B cell (primary cell): Measurements from ENCODE around the gene GNL3. TPM values are rescaled to one million over a fixed set of nuclear protein-coding genes. Genes with fewer than 3 reads are reported as not detected.
A peak's percentile ranks its signal among the peaks of the same experiment; 100 is the strongest.

Experiments used
- ATAC-seq: fragments of 200-7000 bp; cut with Tn5 transposase; one replicate; pipeline ENCODE4 v1.10.0; 2021; ENCODE audit warnings: low read depth, mild to moderate bottlenecking, moderate number of reproducible peaks, moderate library complexity
- CTCF ChIA-PET: fragments of 350-600 bp; sonication (Branson Sonifier 250); formaldehyde crosslinking; loops from one replicate; lab custom pipeline; 2021; ENCODE audit warnings: antibody characterized with exemption, inconsistent platforms; lab: Charles Lee
- POLR2A ChIA-PET: fragments of 350-600 bp; sonication (Branson Sonifier 250); formaldehyde crosslinking; loops from one replicate; lab custom pipeline; 2021; ENCODE audit warnings: antibody characterized with exemption; lab: Charles Lee
- DNase-seq: peaks from one replicate; pipeline ENCODE4 v3.0.0; 2013
- H2AFZ ChIP-seq: 2 replicates; pipeline ENCODE4 v1.6.1; 2012; ENCODE audit warnings: mild to moderate bottlenecking, low read depth, low read length; ENCODE audit not compliant: insufficient read depth, poor library complexity, severe bottlenecking
- H3K27ac ChIP-seq, 2 donors: 1 replicate in 1 of 2; 2 replicates in 1 of 2; pipeline ENCODE4 v1.5.1; 2012 to 2013; ENCODE audit warnings: low read length in 2 of 2, mild to moderate bottlenecking in 2 of 2, moderate library complexity in 1 of 2
- H3K27me3 ChIP-seq, 4 experiments: fragments of 200-600 bp in 1 of 4; sonication (generic) in 1 of 4; replicated peaks in 1 of 4; 1 replicate in 2 of 4; 2 replicates in 2 of 4; pipeline versions ENCODE4 v1.6.1 to v1.7.0; 2013 to 2016; ENCODE audit warnings: low read length in 3 of 4, mild to moderate bottlenecking in 2 of 4, mixed read lengths in 1 of 4, moderate library complexity in 1 of 4; ENCODE audit not compliant: insufficient read depth in 4 of 4, control insufficient read depth in 3 of 4; ENCODE audit errors: control extremely low read depth in 1 of 4
- H3K36me3 ChIP-seq, 2 experiments: replicated peaks in 1 of 2; 1 replicate in 1 of 2; 2 replicates in 1 of 2; pipeline versions ENCODE4 v1.6.1 to v1.7.1; 2013; ENCODE audit warnings: low read length in 1 of 2; ENCODE audit not compliant: insufficient read depth in 2 of 2, control insufficient read depth in 1 of 2; ENCODE audit errors: control extremely low read depth in 1 of 2, extremely low read depth in 1 of 2
- H3K4me1 ChIP-seq, 2 donors: fragments of 200-600 bp in 1 of 2; sonication (generic) in 1 of 2; 1 replicate in 1 of 2; 2 replicates in 1 of 2; pipeline versions ENCODE4 v1.5.1 to v1.6.1; 2013 to 2017; ENCODE audit warnings: low read length in 2 of 2; ENCODE audit not compliant: control insufficient read depth in 2 of 2, insufficient read depth in 2 of 2
- H3K4me2 ChIP-seq: replicated peaks from 2 replicates; pipeline ENCODE3; 2012; ENCODE audit warnings: mild to moderate bottlenecking, low read depth, low read length; ENCODE audit not compliant: poor library complexity, severe bottlenecking
- H3K4me3 ChIP-seq, 5 experiments: fragments of 200-600 bp in 1 of 5; sonication (generic) in 1 of 5; 1 replicate in 3 of 5; 2 replicates in 2 of 5; pipeline versions ENCODE4 v1.5.1 to v1.7.0; 2011 to 2016; ENCODE audit warnings: low read length in 4 of 5, mild to moderate bottlenecking in 4 of 5, low read depth in 2 of 5, control low read depth in 1 of 5, moderate library complexity in 1 of 5; ENCODE audit not compliant: insufficient read depth in 1 of 5; ENCODE audit errors: control extremely low read depth in 1 of 5, extremely low read depth in 1 of 5
- H3K79me2 ChIP-seq: fragments of 200-600 bp; sonication (generic); one replicate; pipeline ENCODE4 v1.6.0; 2016; ENCODE audit warnings: low read length; ENCODE audit not compliant: control insufficient read depth, insufficient read depth
- H3K9ac ChIP-seq: fragments of 200-600 bp; sonication (generic); 2 replicates; pipeline ENCODE4 v1.6.1; 2017; ENCODE audit warnings: mild to moderate bottlenecking, low read length, moderate library complexity
- H3K9me3 ChIP-seq, 3 donors: one replicate each; pipeline versions ENCODE4 v1.6.1 to v1.7.1; 2013; ENCODE audit warnings: low read length in 2 of 3; ENCODE audit not compliant: control insufficient read depth in 2 of 3, insufficient read depth in 1 of 3; ENCODE audit errors: control extremely low read depth in 1 of 3
- H4K20me1 ChIP-seq: 2 replicates; pipeline ENCODE4 v1.6.0; 2012; ENCODE audit warnings: mild to moderate bottlenecking, low read length; ENCODE audit not compliant: insufficient read depth, control insufficient read depth, poor library complexity, severe bottlenecking
- H3K27ac Mint-ChIP-seq: one replicate; pipeline ENCODE4 v1.8.0; 2021; ENCODE audit warnings: mixed read lengths
- H3K27me3 Mint-ChIP-seq: one replicate; pipeline ENCODE4 v1.8.0; 2021; ENCODE audit warnings: mixed read lengths
- H3K4me1 Mint-ChIP-seq: one replicate; pipeline ENCODE4 v1.8.0; 2021; ENCODE audit warnings: mixed read lengths
- H3K4me3 Mint-ChIP-seq: one replicate; pipeline ENCODE4 v1.8.0; 2021; ENCODE audit warnings: mixed read lengths
- H3K9me3 Mint-ChIP-seq: one replicate; pipeline ENCODE4 v1.8.0; 2022; ENCODE audit warnings: mixed read lengths; ENCODE audit not compliant: insufficient read depth
- EZH2 ChIP-seq: IDR thresholded peaks from 2 replicates; pipeline ENCODE4 v1.6.1; 2012; ENCODE audit warnings: borderline replicate concordance, low read depth, mild to moderate bottlenecking, moderate library complexity, low read length; ENCODE audit not compliant: insufficient read depth, poor library complexity, severe bottlenecking
- WGBS: methylation state at CpG from one replicate; pipeline ENCODE4 v1.1.5; 2013; ENCODE audit warnings: missing lambda C conversion rate; ENCODE audit not compliant: insufficient coverage; 5-methylcytosine and 5-hydroxymethylcytosine counted together
- intact Hi-C: fragments of 100-400 bp; cut with micrococcal nuclease; formaldehyde crosslinking; loops from one replicate; pipeline ENCODE4 v1.10.0; 2022
- polyA plus RNA-seq: library from polyadenylated mRNA; depleted of rRNA; stranded (reverse); fragments of >200 nt; gene quantifications from 2 replicates; pipeline ENCODE4 v1.2.3, GENCODE V29; 2012
- total RNA-seq, 2 donors: library from RNA; stranded (reverse); fragments of 120-200 nt in 1 of 2; gene quantifications; 1 replicate in 1 of 2; 2 replicates in 1 of 2; pipeline versions ENCODE4 v1.2.3 to v1.2.4, GENCODE V29; 2013 to 2022
- TF ChIP-seq, protein P1 (sequence below): fragments of 200-600 bp; IDR thresholded peaks from one replicate; pipeline ENCODE4 v1.8.0; 2022; ENCODE audit warnings: antibody characterized with exemption, mild to moderate bottlenecking

The GNL3 gene
- total and polyA plus RNA-seq, 2 donors (not counting 1 experiment from before 2014, with no cell fraction given) = 32.6 to 68.5 TPM

DNA sequence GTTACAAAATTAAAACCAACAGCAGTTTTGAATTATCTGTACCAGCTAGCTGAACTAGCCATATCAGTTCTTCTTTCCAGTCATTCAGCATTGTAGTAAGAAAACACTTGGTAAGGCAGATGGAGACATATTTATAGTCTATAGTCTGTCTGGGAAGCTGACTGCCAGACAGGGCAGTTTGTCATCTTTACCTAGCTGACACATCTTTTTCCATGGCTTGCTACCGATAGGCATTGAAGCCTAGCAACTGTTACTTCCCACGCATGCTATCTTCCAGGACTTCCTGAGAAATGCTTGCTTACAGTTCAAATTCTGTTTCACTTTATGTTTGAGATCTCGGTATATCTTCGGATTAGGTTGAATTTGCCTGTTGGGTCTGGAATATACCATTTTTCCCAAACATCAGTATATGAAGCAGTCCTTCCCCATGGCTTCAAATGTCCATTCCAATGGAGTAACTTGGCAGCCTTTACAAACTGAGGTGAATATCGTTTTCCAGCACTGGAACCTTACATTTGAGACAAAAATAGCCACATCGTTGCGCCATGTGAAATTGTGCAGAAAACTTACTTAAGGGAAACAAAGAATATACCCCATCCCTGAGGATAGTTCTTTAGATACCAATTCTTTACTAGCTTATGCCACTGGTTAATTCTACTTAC is 8.8 kb downstream of the GNL3 start:
- DNase-seq = no peak
- Histone ChIP-seq H3K79me2 (no peaks in the 10 kb centered on the region), H3K4me3 (no peak overlapping the region), H3K27ac (no peak overlapping the region), H3K4me1 (peaks cover 0 to 10% of the 10 kb centered on the region in 2 donors), H3K4me2 (no peak overlapping the region), H4K20me1 (peaks cover 7% of the 10 kb centered on the region), H3K9me3 (no peaks in the 10 kb centered on the region), H3K27me3 (no peaks in the 10 kb centered on the region), H3K9ac (no peak overlapping the region), H2AFZ (no peak overlapping the region), H3K36me3 (peaks cover 9 to 76% of the 10 kb centered on the region in 2 experiments)
- TF ChIP-seq EZH2 = no peak
- TF ChIP-seq, protein P1, sequence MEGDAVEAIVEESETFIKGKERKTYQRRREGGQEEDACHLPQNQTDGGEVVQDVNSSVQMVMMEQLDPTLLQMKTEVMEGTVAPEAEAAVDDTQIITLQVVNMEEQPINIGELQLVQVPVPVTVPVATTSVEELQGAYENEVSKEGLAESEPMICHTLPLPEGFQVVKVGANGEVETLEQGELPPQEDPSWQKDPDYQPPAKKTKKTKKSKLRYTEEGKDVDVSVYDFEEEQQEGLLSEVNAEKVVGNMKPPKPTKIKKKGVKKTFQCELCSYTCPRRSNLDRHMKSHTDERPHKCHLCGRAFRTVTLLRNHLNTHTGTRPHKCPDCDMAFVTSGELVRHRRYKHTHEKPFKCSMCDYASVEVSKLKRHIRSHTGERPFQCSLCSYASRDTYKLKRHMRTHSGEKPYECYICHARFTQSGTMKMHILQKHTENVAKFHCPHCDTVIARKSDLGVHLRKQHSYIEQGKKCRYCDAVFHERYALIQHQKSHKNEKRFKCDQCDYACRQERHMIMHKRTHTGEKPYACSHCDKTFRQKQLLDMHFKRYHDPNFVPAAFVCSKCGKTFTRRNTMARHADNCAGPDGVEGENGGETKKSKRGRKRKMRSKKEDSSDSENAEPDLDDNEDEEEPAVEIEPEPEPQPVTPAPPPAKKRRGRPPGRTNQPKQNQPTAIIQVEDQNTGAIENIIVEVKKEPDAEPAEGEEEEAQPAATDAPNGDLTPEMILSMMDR = no peak
- Mint-ChIP-seq H3K9me3 (no peaks in the 10 kb centered on the region), H3K27ac (no peak overlapping the region), H3K27me3 (no peaks in the 10 kb centered on the region), H3K4me3 (no peak overlapping the region), H3K4me1 (peaks cover 8% of the 10 kb centered on the region)
- ChIA-PET CTCF (no interaction called here), POLR2A (no interaction called here)
- ATAC-seq = no peak
- intact Hi-C loops = no loop called here
- WGBS = 93% methylated on average over 4 of the region's 7 CpGs

GRCh38 chr3:52695798-52696671 is 10.2 kb downstream of the GNL3 start:
- H3K4me3 ChIP-seq = no peak overlapping the region
- intact Hi-C loops = no loop called here
- POLR2A ChIA-PET = no interaction called here
- TF ChIP-seq, protein P1 = no peak
- TF ChIP-seq EZH2 = no peak
- Mint-ChIP-seq H3K27me3 (no peaks in the 10 kb centered on the region), H3K4me3 (no peak overlapping the region), H3K4me1 (peaks cover 8% of the 10 kb centered on the region), H3K9me3 (no peaks in the 10 kb centered on the region), H3K27ac (no peak overlapping the region)
- WGBS = 80% methylated on average over 1 of the region's 4 CpGs
- peaks cover 7% of the 10 kb centered on the region for H4K20me1 ChIP-seq
- ATAC-seq (no peak), DNase-seq (no peak)
- H2AFZ ChIP-seq = no peak overlapping the region
- H3K36me3 ChIP-seq = peaks cover 9 to 68% of the 10 kb centered on the region in 2 experiments
- H3K4me2 ChIP-seq = no peak overlapping the region
- H3K79me2 ChIP-seq = no peaks in the 10 kb centered on the region
- no peaks in the 10 kb centered on the region for H3K9me3 ChIP-seq
- CTCF ChIA-PET = no interaction called here
- H3K27me3 ChIP-seq = no peaks in the 10 kb centered on the region
- peak overlapping the region in 1 of 2 donors; percentile 26 for H3K27ac ChIP-seq
- no peak overlapping the region for H3K9ac ChIP-seq
- peaks cover 0 to 10% of the 10 kb centered on the region in 2 donors for H3K4me1 ChIP-seq
